NB4 (cell line): ENCODE measurements around the gene ANTXR1.

Source experiments
- CTCF ChIP-seq: IDR thresholded peaks from one replicate; pipeline ENCODE4 v1.5.1; 2012; ENCODE audit warnings: low read depth, low read length
- POLR2A ChIP-seq: IDR thresholded peaks from 2 replicates; pipeline ENCODE4 v1.6.1; 2011; ENCODE audit warnings: mild to moderate bottlenecking; ENCODE audit not compliant: insufficient read length; ENCODE audit errors: extremely low read depth

GRCh38 chr2:68997401-68997800 is 15.6 kb upstream of the ANTXR1 start:
- TF ChIP-seq CTCF (no peak), POLR2A (no peak)
